Subcutaneous abdominal adipose tissue (tissue), 5 donors: Measurements from ENCODE around the gene PRDM16.

Experiments used
- H3K27ac ChIP-seq: one replicate; pipeline ENCODE4 v1.7.0; 2013; ENCODE audit warnings: low read depth, mild to moderate bottlenecking, inconsistent platforms, low read length, moderate library complexity
- H3K27me3 ChIP-seq, 5 donors: one replicate each; pipeline ENCODE4 v1.7.0; 2013; ENCODE audit warnings: low read length in 5 of 5, inconsistent platforms in 1 of 5; ENCODE audit not compliant: control insufficient read depth in 5 of 5, insufficient read depth in 4 of 5
- H3K36me3 ChIP-seq, 5 donors: one replicate each; pipeline ENCODE4 v1.7.0; 2013; ENCODE audit warnings: low read length in 5 of 5; ENCODE audit not compliant: control insufficient read depth in 5 of 5, insufficient read depth in 5 of 5
- H3K4me1 ChIP-seq, 5 donors: one replicate each; pipeline ENCODE4 v1.7.0; 2013; ENCODE audit warnings: low read length in 5 of 5, mild to moderate bottlenecking in 3 of 5, moderate library complexity in 1 of 5; ENCODE audit not compliant: control insufficient read depth in 5 of 5, insufficient read depth in 5 of 5
- H3K4me3 ChIP-seq, 5 donors: one replicate each; pipeline ENCODE4 v1.7.0; 2013; ENCODE audit warnings: low read length in 5 of 5, low read depth in 1 of 5
- H3K9ac ChIP-seq, 5 donors: one replicate each; pipeline ENCODE4 v1.7.0; 2013; ENCODE audit warnings: low read length in 5 of 5, mild to moderate bottlenecking in 4 of 5, moderate library complexity in 3 of 5
- H3K9me3 ChIP-seq, 5 donors: one replicate each; pipeline ENCODE4 v1.7.0; 2013; ENCODE audit warnings: low read length in 5 of 5; ENCODE audit not compliant: control insufficient read depth in 5 of 5
- donor health status: healthy.
- donor health status: healthy.
- donor health status: healthy.
- donor health status: healthy.
- donor health status: healthy.

The PRDM16 gene

DNA sequence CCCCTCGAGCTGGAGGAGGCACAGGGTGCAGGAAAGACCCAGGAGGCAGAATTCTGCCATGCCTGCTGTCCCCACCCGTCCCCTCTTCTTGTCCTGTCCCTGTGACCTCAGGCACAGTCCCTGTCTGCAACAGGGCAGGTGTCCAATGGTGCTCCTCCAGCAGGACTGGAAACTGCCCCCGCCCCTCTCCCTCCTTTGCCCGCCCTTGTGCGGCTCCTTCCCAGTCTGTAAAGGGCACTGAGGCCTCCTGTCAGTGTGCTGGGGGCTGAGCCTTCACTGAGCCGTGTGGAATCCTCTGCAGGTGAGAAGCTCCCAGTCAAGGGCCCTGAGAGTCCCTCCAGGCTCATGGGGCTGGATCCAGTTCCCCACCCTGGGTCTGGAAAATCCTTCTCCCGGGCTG is 28.9 kb downstream of the PRDM16 start:
- Histone ChIP-seq H3K27ac (no peak overlapping the region), H3K4me3 (no peak overlapping the region), H3K27me3 (peaks cover 11 to 53% (median 36%) of the 10 kb centered on the region in 5 donors), H3K4me1 (no peaks in the 10 kb centered on the region), H3K36me3 (no peaks in the 10 kb centered on the region), H3K9me3 (no peaks in the 10 kb centered on the region), H3K9ac (no peak overlapping the region)

- Histone ChIP-seq H3K9me3 (no peaks in the 10 kb centered on the region), H3K27me3 (peaks cover 14 to 47% (median 39%) of the 10 kb centered on the region in 5 donors), H3K27ac (no peak overlapping the region), H3K4me1 (no peaks in the 10 kb centered on the region), H3K9ac (no peak overlapping the region), H3K4me3 (no peak overlapping the region), H3K36me3 (no peaks in the 10 kb centered on the region)
Measured at GRCh38 chr1:3099861-3100260, 30.9 kb downstream of the PRDM16 start.

DNA sequence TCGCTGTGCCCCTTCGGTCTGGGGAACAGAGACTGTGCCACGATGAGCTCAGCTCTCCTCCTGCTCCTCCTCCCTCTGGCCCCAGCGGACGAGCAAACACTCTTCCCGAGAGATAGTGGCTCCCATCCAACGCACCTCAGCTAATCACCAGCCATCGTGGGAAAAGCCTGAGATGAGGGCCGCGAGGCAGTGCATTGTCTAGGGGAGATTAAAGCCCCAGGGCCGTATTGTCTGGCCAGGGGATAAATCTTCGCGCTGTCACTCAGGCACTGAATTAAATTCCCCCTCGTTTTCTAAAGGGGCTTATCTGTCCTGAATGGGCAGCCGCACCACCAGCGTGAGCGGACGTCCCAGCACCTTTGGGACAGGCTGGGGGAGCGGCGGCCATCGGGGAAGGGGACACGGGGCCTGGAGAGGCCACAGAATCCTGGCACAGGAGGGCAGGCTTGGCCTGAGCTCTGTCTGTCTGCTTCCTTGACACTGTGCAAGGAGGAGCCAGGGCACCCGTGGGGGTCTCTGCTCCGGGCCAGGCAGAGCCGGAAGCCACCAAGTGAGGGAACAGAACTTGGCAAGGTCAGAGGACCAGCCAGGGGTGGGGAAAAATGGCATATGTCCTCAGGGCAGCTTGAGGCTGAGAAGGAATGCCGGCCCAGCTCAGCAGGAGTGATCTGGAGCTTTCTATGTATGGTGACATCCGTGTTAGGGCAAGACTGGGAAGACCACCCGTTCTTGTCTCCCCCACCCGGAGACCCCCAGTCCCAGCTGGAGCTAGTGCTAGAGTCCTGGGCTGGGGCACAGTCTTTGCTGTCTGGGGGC is 32.3 kb downstream of the PRDM16 start:
- Histone ChIP-seq H3K9me3 (no peaks in the 10 kb centered on the region), H3K9ac (no peak overlapping the region), H3K4me1 (no peaks in the 10 kb centered on the region), H3K27ac (no peak overlapping the region), H3K27me3 (peaks cover 16 to 46% (median 39%) of the 10 kb centered on the region in 5 donors), H3K4me3 (no peak overlapping the region), H3K36me3 (no peaks in the 10 kb centered on the region)

GRCh38 chr1:3102641-3103040 is 33.6 kb downstream of the PRDM16 start:
- H3K36me3 ChIP-seq: no peaks in the 10 kb centered on the region
- no peak overlapping the region for H3K9ac ChIP-seq
- peaks cover 10 to 42% (median 40%) of the 10 kb centered on the region in 5 donors for H3K27me3 ChIP-seq
- no peak overlapping the region for H3K4me3 ChIP-seq
- H3K4me1 ChIP-seq: no peaks in the 10 kb centered on the region
- no peak overlapping the region for H3K27ac ChIP-seq
- H3K9me3 ChIP-seq: peaks cover 0 to 2% (median 2%) of the 10 kb centered on the region in 5 donors

DNA sequence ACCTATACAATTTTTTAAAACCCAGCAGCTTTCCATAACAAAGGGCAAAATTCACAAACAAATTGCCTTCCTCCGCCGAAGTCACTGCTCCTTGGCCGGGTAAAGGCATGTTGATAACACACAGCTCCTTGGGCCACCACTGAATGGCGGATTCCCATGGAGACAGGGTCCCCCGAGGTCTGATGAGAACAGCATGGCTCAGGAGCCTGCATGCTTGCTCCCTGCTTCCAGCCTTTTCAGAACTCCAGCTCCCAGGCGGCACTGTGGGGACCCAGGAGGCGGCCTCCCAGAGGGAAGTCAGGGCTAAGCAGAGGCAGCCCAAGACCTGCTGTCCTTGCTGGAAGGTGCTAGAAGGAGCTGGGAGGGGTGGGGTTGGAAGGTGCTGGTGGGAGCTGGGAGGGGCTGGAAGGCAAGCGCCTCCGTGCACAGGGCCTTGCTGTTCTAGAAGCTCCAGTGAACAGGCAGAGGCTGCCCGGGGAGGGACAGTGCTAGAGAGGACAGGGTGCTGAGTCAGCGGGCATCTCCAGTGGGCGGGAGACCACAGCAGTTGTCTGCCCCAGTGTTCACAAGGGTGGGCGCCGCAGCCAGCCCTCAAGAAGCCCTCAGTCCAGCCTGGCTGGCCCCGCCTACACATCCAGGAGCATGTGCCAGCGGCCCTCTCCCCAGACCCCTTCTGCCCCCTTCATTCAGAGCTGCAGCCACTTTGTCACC is 35.1 kb downstream of the PRDM16 start:
- H3K9me3 ChIP-seq: peaks cover 0 to 12% (median 10%) of the 10 kb centered on the region in 5 donors
- H3K27me3 ChIP-seq: peaks cover 5 to 36% (median 30%) of the 10 kb centered on the region in 5 donors
- H3K9ac ChIP-seq: no peak overlapping the region
- H3K36me3 ChIP-seq: no peaks in the 10 kb centered on the region
- no peak overlapping the region for H3K27ac ChIP-seq
- no peaks in the 10 kb centered on the region for H3K4me1 ChIP-seq
- H3K4me3 ChIP-seq: no peak overlapping the region

- H3K4me3 ChIP-seq: no peak overlapping the region
- H3K9ac ChIP-seq: no peak overlapping the region
- H3K9me3 ChIP-seq: peaks cover 0 to 12% (median 10%) of the 10 kb centered on the region in 5 donors
- no peaks in the 10 kb centered on the region for H3K4me1 ChIP-seq
- H3K27me3 ChIP-seq: peaks cover 5 to 34% (median 26%) of the 10 kb centered on the region in 5 donors
- H3K27ac ChIP-seq: no peak overlapping the region
- H3K36me3 ChIP-seq: no peaks in the 10 kb centered on the region
Measured at GRCh38 chr1:3105167-3105863, 36.3 kb downstream of the PRDM16 start.

DNA sequence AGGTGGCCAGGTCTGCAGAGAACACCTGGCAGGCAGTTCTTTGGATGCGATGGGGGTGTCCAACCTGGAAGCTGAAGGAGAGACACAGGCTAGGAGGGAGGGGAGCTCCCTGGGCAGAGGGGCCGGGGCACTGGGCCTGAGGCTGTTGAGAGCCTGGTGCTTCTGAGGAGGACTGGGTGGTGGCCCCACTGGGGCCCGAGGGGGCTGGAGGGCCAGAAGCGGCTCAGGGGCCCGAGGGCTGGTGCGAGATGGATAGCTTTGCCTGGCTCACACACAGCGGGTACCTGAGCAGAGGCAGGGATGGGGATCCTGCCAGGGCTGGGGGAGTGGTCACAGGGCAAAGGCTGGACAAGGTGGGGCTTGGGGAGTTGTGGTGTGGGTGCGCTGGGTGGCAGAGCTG is 37.2 kb downstream of the PRDM16 start:
- Histone ChIP-seq H3K36me3 (no peaks in the 10 kb centered on the region), H3K9ac (no peak overlapping the region), H3K4me1 (no peaks in the 10 kb centered on the region), H3K9me3 (peaks cover 0 to 12% (median 10%) of the 10 kb centered on the region in 5 donors), H3K27ac (no peak overlapping the region), H3K27me3 (peaks cover 14 to 33% (median 27%) of the 10 kb centered on the region in 5 donors), H3K4me3 (no peak overlapping the region)

GRCh38 chr1:3107201-3107600 is 38.2 kb downstream of the PRDM16 start:
- Histone ChIP-seq H3K36me3 (no peaks in the 10 kb centered on the region), H3K9me3 (peaks cover 0 to 12% (median 10%) of the 10 kb centered on the region in 5 donors), H3K9ac (no peak overlapping the region), H3K4me3 (no peak overlapping the region), H3K4me1 (no peaks in the 10 kb centered on the region), H3K27ac (no peak overlapping the region), H3K27me3 (peaks cover 14 to 32% (median 23%) of the 10 kb centered on the region in 5 donors)

DNA sequence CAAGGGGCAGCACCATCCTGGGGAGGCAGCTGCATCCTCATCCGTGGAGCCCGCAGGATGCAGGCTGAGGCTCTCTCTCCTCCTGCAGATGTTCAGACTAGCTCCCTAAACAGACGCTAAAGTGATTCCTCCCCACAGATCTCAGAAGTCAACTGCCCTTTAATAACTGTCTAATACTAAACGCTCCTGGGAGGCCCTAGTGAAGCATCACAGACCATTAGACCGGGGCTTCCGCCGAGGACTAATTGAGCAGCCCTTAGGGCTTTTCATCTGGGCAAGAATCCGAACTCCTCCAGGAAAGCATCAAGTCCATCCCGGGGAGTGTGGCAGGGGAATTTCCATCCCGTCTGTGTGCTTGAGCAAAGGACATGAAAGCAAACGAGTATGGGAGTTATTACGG is 40.4 kb downstream of the PRDM16 start:
- peaks cover 0 to 14% (median 10%) of the 10 kb centered on the region in 5 donors for H3K9me3 ChIP-seq
- H3K9ac ChIP-seq: no peak overlapping the region
- no peaks in the 10 kb centered on the region for H3K36me3 ChIP-seq
- H3K27me3 ChIP-seq: peaks cover 11 to 26% (median 19%) of the 10 kb centered on the region in 5 donors
- H3K4me1 ChIP-seq: no peaks in the 10 kb centered on the region
- no peak overlapping the region for H3K27ac ChIP-seq
- H3K4me3 ChIP-seq: no peak overlapping the region
